GF-D8 (cell line): Measurements from ENCODE around the gene PRM2.
A peak's percentile ranks its signal among the peaks of the same experiment; 100 is the strongest.

Source experiments
- DNase-seq: peaks from one replicate; lab custom pipeline; 2025; lab: John Stamatoyannopoulos, UW

Gene PRM2

DNA sequence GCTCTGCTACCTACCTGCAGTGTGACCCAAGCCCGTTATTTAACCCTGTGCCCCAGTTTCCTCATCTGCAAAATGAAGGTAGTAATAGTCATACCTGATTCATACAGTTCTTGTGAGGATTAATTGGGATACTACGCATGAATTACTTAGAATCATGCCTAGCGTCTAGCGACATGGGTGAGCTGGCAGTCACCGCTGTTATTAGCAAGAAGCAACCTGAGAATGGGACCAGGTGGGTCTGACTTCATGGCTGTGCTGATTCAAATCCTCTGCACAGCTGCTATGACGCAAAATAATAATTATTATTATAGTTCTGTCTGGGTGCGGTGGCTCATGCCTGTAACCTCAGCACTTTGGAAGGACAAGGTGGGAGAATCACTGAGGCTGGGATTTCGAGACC is 28.1 kb downstream of the PRM2 start:
- no peak for DNase-seq

DNA sequence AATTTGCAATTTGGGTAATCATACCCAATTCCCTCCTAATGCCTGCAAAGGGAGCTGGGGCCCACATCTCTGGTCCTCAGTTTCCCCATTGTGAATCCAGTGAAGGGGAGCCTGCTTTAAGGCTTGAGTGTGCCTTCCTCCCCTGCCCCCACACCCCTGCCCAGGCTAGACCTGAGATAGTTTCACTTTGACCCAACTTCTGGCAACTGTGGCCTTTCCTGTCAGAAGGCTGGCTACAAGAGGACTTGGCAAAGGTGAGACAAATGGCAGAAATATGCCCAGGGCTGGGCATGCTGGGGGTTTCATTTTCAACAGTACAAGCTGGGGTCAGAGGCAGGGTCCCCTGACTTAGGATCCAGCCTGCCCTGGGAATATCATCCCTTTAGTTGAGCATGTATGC is 30.3 kb downstream of the PRM2 start:
- DNase-seq = no peak

DNA sequence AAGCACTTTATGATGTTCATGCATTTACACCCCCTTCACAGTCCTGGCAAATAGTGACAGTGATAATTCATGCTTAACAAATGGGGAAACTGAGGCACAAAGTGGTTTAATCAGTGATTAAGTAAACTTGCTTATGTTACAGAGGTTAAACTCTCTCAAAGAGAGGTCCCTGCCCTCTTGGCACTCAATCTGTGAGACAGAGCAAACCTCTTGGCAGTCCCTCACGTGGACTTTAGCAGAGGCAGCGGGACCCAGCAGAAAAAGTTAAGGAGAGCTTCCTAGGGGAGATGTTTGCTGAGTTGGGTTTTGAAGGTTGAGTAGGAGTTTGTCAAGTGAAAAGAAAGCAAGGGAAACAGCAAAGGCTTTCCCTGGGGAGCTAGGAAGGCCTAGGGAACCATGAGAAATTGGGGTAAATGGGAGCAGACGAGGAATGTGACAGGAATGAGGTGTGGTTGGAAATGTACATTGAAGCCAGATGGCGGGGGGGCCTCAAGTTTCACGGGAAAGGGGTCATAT is 31.0 kb downstream of the PRM2 start:
- no peak for DNase-seq

DNA sequence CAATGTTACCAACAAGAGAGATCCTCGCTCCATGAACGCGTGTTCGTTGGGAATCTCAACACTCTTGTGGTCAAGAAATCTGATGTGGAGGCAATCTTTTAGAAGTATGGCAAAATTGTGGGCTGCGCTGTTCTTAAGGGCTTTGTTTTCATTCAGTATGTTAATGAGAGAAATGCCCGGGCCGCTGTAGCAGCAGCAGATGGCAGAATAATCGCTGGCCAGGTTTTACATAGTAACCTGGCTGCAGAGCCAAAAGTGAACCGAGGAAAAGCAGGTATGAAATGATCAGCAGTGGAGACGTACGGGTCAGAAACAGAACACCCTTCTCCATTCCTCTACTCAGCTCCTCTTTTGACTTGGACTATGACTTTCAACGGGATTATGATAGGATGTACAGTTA is 33.6 kb downstream of the PRM2 start:
- no peak for DNase-seq

DNA sequence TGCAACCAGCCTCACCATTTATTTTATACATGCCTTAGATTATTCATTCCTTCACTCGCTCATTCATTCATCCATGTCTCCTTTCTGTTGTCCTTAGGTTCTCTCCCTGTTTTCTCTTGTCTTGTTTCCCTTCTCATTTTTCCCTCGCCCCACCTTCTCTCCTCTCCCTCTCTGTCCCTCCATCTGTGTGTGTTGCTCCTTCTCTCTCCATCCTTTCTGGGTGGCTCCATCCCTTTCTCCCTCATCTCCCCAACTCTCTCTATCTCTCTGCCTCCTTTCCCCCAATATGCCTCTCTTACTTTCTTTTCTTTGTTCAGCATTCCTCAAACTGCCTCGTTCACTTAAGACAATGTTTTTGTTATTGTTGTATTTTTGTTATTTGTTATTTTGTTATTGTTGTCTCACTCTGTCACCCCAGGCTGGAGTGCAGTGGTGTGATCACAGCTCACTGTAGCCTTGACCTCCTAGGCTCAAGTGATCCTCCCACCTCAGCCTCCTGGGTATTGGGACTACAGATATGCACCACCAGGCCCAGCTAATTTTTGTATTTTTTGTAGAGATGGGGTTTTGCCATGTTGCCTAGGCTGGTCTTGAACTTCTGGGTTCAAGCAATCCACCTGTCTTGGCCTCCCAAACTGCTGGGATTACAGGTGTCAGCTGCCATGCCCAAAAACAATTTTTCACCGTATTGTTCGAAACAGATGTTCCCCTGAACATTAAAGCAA is 34.6 kb downstream of the PRM2 start:
- no peak for DNase-seq

DNA sequence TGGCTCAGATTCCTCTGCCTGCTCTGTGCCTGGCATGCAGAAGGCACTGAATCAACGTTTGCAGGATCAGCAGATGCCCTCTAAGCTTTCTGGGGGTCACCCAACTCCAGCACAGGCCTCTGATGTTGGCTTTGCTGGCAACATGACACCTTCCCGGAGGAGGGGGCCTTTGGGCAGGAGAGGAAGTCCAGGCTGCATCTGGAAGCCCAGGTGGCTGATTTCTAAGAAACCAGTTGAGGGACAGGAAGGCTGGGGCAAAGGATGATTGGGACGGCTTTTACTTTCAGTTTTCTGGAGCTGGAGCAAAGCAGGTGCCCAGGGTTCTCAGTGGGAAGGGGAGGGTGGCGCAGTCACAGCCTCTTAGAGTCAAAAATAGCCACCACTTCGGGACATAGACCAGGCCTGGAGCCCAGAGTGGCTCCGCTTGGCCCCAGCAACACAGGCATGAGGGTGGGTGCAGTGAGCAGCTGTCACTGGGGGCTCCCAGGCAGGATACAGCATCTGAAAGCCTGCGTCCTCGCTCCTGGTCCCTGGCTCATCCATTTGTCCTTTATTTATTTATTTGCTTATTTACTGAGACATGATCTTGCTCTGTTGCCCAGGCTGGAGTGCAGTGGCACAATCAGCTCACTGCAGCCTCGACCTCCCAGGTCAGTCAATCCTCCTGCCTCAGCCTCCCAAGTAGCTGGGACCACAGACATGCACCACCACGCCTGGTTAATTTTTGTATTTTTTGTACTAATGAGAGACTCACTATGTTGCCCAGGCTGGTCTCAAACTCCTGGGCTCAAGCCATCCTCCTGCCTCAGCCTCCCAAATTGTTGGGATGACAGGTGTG is 35.4 kb downstream of the PRM2 start:
- peak; percentile 46 for DNase-seq

DNA sequence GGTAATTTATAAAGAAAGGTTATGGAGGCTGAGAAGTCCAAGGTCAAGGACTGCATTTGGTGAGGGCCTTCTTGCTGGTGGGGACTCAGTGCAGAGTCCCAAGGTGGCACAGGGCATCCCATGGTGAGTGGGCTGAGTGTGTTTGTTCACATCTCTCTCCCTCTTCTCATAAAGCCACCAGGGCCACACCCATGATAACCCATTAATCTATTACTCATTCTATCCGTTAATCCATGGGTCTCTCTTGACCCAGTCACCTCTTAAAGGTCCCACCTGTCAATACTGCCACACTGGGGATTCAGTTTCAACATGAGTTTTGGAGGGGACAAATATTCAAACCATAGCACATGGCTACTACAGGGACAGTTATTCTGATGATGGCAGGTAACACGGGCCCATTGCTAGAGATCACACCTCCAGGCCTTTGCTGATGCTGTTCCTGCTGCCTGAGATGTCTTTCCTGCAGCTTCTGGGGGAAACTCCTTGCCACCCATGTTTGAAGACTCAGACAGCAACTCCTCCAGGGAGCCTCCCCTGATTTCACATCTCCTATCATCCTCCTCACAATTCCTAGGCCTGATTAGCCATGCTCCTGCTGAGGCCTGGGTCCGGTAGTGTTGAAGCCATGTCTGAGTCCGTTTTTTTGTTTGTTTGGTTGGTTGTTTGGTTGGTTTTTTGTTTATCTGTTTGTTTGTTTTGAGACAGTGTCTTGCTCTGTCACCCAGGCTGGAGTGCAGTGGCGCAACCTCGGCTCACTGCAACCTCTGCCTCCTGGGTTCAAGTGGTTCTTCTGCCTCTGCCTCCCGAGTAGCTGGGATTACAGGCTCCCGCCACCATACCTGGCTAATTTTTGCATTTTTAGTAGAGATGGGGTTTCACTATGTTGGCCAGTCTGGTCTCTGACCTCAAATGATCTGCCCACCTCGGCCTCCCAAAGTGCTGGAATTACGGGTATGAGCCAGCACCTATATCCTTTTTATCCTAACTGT is 36.3 kb downstream of the PRM2 start:
- DNase-seq = no peak

DNA sequence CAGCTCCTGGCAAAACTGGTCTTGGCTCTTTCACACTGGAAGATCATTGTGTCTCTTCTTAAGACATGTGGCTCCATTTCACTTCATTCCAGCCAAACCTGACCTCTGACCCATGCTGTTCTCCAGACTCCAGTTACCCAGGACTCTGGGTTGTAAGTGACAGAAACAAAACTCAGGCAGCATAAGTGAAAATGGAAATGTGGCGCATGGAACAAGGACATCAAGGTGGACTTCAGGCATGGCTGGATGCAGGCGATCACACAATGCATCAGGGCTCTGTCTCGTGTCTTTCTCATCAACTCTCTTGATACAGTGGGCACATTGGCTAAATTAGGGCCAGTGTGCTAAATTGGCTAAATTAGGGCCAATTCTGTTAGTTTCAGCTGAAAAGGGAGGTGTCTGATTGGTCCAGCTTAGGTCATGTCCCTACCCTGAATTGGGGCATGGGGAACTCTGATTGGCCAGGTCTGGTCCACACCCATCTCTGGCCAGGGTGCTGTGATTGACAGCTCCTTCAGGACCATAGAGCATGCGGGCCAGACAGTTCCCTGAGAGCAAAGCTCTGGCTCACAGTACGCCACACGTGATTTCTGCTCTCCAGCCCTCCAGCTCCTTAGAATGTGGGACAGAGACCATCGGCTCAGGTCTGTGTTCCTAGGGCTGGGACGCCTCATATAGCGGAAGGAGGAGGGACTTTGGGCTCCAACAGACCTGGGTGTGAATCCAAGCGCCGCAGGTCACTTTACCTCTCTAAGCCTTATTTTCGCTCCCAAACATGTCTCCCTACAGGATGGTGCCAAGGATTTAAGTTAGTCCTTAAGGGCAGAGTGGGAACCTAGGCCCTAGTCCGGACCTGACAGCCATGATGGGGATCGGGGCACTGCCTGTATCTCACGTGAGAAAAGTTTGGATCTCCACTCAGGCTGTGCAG is 37.7 kb downstream of the PRM2 start:
- DNase-seq = no peak

DNA sequence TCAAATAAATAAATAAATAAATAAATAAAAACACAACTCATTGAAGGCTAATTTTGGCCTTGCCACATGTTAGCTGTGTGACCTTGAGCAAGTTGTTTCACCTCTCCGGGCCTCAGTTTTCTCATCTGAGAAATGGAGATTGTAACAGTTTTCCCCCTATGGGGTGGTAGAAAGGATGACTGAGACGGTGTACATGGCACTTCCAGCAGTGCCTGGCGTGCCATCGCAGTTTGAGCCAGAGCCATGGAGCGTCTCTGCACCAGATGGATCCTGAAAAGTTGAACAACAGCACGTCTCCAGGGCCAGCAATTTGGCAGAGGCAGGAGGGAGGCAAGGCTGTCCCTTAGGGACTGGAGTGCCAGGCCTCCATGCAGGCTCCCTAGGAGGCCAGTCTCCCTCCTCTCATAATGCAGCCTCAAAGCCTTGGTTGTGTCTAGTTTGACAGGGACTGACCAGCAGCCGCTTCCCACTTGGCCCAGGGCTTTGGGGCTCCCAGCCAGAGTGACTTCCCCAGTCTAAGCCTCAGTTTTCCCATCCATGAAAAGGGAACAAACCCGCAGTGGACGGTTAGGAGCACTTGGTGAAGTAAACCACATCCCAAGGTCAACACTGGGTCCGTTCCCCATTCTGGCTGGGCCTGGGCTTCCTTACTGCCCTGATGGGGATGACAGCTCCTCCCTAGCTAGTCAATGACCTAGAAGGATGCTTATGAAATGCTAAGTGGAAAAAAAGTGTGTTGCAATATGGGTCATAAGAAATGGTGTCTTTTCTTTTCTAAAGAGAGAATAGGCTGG is 39.6 kb downstream of the PRM2 start:
- DNase-seq = peak; percentile 95

DNA sequence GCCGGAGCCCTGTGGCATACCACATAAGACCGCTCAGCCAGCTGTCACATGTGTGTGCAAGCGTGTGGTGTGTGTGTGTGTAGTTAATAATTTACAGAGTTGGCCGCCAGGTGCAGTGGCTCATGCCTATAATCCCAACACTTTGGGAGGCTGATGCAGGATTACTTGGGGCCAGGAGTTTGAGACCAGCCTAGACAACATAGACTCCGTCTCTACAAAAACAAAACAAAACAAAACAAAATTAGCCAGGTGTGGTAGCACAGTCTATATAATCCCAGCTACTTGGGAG is 40.6 kb downstream of the PRM2 start:
- peak; percentile 83 for DNase-seq

DNA sequence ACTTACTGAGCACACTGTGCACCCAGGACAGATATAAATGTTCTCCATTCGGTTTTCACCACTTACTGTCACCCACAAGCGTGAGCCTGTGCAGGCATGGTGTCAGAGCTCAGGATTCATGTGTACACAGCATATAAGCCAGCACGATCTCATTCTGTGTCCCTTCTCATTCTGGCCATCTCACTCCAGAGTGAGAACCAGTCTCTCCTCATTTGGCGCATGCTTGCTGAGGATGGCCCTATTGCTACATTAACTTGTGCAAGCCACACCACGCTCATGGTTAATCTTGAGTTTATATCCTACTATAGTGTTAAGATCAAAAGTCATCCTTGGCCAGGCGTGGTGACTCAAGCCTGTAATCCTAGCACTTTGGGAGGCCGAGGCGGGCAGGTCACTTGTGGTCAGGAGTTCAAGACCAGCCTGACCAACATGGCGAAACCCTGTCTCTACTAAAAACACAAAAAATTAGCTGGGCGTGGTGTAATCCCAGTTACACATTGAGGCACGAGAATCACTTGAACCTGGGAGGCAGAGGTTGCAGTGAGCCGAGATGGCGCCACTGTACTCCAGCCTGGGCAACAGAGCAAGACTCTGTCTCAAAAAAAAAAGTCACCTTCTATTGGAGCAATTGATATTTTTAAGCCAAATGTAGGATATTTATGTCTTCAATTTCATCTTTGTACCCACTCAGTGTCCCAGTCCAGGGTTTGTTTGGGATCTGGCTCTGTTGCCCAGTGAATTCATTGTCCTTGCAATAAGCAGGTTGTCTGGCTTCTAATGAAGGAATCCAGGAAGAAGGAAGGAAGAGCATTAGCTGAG is 41.2 kb downstream of the PRM2 start:
- peak; percentile 48 for DNase-seq

DNA sequence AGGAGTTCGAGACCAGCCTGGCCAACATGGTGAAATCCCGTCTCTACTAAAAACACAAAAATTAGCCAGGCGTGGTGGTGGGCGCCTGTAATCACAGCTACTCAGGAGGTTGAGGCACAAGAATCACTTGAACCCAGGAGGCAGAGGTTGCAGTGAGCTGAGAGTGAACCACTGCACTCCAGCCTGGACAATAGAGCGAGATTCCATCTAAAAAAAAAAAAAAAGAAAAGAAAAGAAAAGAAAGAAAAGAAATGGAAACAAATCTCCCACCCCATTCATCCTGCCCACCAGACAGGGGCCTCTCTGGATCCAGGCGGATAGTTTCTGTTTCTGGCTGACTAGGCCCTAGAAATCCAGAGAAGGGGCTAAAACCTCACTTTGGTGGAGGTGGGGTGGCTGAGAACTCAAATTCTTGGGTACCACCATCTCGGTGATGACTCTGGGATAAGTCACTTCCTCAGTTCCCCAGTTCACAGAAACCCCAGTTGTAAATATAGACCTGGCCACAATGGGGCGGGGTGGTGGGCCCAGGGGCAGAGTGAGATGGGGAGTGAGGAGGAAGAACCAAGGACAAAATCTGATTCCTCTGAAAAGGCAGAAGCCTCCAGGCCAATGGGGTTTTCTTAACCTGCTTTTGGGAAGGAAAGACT is 42.4 kb downstream of the PRM2 start:
- DNase-seq = peak; percentile 62

DNA sequence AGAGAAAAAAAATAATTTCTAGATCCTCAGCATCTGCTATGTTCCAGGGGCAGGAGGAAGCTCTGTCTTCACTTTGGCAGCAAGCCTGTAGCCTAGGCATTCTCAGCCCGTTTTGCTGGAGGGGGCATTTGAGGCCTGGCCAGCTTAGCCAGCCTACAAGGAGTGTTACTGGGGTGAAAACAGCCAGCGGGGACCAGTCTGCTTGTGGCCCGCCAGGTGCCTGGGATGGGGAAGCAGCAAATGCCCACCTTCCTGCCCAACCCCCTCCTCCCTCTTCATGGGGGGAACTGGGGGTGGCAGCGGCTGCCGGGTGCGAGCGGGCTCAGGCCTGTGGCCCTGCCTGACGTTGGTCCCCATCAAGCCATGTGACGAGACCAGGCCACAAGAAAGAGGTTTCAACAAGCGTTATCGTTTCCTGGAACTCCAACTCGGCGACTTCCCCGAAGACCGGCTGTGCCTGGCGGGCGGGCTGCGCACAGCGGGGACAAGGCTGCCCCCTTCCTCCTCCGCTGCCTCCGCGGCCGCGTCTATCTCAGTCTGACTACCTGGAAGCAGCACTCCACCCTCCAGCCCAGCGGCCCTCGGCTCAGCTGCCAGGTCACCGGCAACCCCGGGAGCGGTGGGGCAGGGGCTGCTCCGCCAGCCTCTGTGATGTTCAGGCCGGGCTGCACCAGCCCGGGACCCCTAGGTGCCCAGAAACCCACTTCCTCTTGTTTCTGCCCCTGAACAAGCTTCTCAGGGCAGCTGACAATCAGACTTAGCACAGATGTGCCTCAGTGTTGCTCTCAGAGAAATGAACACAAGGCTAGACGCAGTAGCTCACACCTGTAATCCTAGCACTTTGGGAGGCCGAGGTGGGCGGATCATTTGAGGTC is 43.2 kb downstream of the PRM2 start:
- DNase-seq = peak; percentile 96

DNA sequence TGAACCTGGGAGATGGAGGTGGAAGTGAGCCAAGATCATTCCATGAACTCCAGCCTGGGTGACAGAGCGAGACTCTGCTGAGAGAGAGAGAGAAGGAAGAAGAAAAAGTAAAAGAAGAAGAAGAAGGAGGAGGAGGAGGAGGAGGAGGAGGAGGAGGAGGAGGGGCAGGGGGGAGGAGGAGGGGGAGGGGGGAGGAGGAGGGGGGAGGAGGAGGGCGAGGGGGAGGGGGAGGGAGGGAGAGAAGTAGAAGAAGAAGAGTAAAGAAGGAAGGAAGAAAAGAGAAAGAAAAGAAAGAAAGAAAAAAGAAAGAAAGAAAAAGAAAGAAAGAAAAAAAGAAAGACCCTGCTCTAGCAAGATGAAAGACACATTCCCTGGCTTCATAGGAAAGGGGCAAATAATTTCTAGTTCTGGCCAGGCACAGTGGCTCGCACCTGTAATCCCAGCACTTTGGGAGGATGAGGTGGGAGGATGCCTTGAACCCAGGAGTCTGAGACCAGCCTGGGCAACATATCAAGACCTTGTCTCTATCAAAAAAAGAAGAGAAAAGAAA is 43.9 kb downstream of the PRM2 start:
- no peak for DNase-seq

DNA sequence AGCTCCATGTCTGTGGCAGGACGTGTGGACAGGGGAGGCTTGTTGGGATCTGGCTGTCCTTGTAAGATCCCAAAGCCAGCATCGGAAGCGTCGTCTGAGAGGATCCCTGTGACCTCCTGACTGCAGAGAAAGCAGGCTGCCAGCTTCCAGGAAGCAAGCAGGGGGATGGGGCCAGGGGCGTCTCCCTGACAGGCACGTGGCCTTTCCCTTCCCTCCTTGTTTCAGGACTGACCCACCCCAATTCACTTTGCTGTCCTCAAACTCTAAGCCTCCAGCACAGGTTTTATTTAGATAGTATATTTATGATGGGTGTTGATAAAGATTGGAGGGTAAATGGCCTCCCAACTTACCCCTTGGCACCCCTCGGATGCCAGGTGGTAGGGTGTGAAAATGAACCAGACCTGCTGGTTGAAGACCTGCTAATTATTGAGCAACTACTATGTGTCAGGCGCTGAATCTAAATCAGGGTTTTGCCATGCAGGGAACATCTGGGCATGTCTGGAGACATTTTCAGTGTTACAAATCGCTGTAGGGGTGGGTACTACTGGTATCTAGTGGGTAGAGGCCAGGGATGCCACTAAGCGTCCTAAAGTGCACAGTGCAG is 44.8 kb downstream of the PRM2 start:
- DNase-seq = no peak

DNA sequence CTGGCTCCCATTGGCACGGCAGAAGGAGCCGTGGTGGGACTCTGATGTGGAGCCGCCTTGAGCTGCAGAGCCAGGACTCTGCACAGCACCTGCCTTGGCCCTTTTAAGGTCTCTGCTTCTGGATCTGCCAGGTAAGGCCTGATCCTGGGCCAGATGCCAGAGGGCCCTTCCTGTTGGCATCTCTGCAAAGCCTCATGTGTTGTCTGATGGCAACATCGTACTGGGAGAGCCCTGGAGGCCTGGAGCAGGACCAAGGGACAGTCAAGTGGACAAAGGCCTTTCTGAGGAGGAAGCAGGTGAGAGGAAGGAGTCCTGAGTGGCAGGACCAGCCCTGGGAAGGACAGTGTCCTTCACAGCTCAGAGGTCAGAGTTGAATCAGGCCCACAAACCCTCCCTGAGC is 46.4 kb downstream of the PRM2 start:
- no peak for DNase-seq

DNA sequence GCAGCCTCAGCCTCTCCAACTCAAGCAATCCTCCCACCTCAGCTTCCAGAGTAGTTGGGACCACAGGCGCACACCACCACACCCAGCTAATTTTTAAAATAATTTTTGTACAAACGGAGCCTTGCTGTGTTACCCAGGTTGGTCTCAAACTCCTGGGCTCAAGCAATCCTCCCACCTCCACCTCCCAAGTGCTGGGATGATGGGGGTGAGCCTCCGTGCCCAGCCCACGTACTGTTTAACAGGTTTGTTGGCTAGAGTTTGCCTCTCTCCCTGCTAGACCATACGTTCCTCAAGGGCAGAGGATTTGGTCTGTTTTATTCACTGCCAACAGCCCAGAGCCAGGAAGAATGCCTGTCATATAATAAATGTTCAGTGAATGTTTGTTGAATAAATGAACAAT is 46.8 kb downstream of the PRM2 start:
- no peak for DNase-seq
